Hippocampal formation (tissue), 2 donors: ENCODE measurements around the gene RASA3.

Source experiments
- DNase-seq, 2 donors: peaks; one replicate each; lab custom pipeline; 2025; lab: John Stamatoyannopoulos, UW

Gene RASA3

DNA sequence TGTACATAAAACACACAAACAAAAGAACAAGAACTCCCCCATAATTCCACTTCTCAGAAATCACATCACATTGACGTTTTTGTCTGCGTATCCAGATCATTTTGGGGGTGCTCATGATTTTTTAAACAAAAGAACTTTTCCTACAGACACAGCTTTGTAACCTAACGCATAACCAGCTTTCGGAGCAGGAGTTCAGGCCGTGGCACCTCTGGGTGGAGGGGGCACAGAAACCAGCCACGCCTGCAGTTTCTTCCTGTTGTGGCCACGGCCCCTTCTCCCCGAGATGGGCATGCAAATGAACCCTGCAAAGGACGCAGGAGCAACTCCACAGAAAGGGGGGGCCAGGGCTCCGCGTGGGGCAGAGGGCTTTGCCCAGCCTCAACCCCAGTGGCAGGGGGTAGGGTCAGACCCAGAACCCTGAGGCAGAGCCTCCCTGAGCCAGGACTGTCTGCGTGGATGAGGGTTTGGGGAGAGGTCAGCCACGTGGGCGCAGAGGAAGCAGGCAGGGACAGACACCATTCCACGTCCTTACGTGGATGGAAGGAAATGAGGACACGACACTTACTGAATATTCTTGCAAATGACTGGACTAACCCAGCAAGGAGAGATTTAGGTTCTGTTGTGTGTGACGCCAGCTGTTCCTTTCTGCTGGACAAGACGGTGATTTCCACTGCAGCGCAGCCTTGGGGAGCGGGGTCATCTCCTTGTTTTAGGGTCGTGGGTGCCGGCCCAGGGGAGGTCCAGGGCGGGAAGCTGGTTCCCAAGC lies 64.4 kb downstream of the RASA3 start:
- no peak for DNase-seq

DNA sequence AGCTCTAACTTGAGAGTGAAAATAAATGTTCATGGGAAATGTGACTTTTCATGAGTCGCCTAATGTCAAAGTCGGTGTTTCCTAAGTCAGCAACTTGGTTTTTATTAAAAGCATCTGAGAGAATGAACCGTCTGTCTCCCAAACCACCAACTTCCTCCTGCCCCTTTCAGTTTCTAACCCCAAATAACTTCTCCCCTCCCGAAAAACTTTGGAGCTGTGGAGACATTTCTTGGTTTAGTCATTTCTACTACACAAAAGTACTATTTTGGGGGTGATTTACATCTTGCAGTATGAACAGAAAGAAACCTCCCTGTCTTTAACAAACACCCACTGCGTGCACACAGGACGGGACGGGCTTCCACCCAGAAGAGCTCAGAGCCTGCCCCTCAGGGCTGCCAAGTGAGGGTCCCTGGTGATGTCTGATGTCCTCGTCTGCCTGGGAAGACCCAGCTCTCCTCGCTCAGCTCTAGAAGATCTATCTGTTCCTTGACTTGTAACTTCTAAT lies 65.0 kb downstream of the RASA3 start:
- DNase-seq, result no peak

DNA sequence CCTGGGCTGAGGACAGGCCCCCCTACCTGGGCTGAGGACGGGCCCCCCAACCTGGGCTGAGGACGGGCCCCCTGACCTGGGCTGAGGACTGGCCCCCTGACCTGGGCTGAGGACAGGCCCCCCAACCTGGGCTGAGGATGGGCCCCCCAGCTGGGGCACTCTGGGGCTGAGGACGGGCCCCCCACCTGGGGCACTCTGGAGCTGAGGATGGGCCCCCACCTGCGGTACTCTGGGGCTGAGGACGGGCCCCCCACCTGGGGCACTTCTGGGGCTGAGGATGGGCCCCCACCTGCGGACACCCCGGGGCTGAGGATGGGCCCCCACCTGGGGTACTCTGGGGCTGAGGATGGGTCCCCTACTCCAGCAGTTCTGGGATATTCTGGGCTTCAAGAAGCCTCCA lies 65.5 kb downstream of the RASA3 start:
- no peak for DNase-seq

DNA sequence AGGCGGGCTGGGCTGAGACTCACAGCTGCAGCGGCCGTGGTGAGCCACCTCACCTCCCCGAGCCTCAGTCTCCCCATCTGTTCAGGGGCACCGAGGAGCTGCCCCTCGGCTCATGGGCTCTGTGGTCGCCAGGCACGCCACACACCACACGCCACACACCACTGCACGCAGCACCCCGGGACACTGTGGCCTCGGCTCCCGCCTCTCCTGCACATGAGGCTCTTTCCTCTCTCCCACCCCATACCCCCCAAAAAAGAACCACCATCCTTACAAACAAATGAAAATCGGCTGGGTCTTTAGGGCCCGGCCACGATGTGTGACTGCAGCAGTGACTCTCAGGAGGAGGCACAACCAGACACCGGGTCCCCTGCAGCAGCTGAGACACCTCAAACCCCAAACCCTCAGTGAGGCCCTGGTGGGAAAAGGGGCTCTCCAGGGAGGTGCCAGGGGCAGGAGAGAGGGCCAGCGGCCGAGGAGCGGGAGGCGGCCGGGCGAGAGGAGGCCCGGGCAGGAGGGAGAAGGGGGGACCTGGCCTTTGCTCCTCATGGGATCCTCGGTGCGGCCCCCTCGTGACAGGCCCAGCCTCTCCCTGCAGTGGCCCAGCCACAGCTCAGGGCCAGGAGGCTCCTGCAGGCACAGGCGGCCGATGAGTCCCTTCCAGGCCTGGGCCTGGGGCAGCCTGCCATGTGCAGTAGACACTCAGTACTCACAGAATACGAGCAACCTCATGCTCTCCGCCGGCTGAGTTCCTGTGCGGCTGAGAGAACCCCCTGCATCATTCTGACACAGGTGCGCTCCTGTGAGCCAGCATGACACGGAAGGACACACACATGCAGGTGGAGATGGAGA lies 66.3 kb downstream of the RASA3 start:
- no peak for DNase-seq

DNA sequence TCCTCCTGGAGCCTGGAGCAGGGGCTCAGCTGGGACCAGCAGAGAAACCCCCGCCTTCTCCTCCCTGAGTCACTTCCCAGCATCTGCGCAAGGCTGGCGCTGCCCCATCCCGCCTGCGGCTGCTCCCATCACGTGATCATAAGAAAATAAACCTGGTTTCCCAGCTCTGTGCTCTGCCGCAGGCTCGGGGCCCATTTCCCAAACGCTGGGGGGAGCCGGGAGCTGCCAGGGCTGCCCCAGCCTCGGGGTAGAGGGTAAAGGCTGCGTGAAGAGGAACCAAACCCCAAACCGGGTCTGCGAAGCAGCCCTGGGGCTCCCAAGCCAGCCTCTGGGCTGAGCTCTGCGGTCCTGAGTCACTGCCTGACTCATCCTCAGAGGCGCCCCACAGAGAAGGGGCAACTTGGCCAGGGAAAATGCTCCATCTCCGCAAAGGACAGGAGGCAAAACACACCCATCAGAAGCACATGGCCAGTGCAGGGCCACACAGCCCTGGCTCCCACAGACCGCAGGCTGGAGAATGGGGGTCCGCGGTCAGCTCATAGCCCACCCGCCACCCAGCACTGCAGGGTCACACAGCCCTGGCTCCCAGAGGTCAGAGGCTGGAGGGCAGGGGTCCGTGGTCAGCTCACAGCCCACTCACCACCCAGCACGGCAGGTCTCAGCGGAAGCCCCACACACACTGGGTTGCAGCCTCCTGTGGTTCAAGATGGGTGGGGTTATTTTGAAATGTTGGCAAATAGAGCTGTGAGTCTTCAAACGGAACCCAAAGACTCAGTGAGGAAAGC lies 67.1 kb downstream of the RASA3 start:
- DNase-seq, result peak; percentile 73 to 84

DNA sequence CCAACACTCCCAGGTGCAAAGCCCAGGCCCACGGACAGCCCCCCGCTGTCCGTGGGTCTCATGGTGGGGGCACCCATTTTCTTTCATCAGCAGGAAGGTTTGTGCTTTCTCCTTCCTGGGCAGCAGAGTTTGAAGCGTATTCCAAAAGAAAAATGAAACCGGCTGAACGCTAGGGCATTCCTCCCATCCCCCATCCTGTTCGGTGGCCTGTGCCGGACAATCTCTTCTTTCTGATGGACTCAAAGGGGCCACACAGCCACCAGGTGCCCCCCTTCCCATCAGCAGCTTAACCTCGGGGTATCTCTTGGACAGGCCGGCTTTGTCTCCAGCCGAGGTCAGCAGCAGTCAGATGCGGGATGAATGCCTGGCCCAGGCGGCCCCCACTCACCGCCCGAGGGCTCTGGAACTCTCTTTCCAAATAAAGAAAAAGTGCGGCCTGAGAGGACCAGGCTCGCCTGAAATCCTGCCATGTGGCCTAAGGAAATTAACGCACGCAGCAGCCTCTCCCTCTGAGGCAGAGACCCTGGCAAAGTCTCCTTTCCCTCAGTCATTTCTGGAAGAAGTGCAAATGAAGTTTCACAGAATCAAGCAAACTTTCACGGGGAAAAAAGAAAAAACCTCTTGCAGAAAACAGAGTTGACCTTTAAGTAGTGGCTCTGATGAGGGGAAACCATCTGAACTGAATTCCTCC lies 67.8 kb downstream of the RASA3 start:
- DNase-seq, result peak; percentile 80 to 90

DNA sequence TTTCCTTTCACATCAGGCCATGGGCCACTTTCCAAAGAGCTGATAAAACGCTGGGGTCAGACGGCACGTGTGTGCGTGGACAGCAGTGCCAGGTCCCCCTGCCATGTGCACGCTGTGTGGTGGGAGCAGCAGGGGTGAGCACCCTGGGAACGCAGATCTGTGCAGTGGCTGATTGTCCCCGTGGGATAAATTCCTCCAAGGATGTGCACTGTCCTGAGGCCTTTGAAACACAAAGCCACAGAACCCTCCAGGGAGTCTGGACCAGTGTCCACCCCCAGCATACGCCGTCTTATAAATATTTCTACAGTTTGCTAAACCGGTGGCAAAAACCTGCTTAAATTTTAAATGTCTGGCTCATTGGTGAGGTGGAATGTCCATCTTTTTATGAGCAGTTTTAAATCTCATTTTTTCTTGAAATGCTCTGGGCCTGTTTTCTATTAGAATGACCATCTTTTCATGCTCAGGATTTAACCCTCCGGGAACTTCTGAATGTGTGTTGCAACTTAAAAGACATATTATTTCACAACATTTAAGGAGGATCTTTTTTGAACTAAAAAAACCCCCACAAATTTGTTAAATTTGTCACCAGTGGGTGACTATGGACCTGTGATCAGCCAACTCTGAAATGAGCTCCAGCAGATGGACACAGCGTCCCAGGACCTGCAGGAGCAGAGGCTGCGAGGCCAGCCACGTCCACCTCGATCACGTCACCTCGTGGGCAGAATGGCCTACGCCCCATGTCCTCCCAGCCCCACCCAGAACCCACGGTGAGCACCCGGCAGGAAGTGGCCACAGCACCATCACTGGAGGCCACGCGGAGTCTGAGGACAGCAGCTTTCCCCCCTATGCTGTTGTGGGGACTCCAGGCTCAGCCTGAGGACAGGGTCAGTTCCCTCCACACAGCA lies 68.6 kb downstream of the RASA3 start:
- peak in 1 of 2 donors; percentile 65 for DNase-seq

DNA sequence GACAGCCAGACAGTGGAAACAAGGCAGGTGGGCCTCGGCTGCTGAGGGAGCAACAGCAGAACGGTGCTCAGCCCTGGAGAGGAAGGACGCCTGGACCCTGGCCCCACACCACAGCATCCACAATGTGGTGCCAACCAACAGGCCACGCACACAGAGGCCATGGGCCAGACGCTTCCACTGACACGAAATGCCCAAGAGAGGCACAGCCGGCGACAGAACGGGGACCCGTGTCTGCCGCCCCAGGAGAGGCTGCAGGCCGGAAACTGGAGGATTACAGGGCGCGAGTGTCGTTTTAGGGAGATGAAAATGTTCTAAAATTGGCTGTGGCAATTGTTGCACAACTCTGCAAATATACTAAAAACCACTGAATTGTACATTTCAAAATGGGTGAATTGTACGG lies 69.7 kb downstream of the RASA3 start:
- no peak for DNase-seq

DNA sequence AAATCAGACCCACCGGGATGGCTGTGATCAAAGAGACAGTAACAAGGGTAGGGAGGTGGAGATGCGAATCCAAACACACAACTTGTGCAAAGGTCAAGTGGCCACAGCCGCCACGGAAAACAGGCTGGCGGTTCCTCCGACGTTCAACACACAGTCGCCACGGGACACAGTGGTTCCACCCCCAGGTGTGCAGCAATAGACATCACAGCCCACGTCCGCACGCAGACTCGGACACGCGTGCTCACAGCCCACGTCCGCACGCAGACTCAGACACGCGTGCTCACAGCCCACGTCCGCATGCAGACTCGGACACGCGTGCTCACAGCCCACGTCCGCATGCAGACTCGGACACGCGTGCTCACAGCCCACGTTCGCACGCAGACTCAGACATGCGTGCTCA lies 70.1 kb downstream of the RASA3 start:
- DNase-seq, result no peak

DNA sequence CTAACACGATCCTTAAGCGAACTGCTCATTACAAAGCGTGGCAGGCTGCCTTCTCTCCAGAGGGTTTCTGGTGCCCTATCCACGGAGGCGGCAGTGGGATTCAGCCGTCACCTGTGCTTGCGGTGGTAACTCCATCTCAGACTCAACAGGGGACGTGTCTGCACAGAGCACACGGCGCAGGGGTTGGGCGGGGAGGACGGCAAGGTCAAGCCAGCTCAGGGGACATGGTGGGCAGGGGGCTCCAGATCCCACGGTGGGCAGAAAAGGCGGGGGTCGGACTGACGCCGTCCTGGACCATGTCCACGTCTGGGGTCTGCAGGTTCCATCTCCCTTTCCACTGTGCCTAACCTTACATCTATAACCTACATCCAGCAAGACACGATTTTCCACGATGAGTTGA lies 70.7 kb downstream of the RASA3 start:
- no peak for DNase-seq

DNA sequence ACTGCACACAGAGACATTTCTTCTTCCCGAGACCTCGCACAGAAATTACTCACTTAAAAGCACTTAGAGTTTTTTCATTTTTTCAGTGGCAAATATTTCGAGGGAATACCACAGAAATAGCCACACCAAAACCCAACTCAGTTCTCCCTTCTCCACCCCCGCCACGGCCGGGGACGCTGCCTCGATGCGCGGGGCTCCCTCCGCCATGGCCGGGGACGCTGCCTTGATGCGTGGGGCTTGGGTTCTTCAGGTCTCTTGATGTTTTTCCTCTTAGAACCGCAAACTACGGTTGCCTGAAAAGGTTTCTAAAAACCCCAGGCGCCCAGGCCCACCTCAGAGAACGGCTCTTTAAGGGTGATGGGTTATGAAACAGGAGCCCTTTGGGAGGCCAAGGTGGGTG lies 71.4 kb downstream of the RASA3 start:
- DNase-seq, result no peak

DNA sequence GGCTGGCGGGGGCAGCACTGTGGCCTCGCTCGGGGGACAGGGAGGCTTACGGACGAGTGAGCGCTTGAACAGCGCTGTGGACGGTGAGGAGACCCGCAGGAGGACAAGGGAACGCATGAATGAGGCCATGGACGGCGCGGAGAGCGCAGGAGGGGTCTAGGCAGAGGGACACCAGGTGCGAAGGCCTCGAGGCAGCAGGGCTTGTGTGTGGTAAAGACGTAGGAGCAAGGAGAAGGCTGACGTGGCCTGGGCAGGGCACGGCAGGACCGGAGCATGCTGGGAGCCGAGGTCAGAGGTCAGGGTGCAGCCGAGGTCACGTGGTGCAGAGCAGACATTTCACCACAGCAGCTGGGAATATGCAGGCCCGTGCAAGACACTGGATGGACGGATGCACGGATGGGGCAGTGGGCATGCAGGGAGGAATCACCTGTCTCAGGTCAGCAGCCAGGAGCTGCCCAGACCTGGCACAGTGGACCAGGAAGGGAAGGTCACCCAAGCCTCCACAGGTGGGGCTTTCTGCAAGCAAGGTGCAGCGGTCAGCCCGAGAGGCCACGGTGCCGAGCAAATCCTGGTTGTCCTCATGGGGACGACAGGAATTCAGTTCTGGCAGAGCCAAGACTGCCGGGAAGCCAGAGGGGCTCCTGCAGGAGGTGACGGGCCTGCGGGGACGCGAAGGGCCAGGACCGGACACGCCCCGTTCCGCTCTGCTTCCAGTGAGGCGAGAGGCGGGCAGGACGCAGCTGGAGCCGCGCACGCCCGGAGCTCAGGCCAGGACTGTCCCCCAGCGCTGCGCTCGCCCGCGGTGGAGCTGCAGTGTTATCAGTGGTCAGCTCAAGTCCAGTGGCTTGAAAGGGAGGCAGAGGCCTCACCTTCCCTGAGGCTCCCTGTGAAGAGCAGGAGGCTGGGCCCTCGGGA lies 72.2 kb downstream of the RASA3 start:
- DNase-seq, result no peak

DNA sequence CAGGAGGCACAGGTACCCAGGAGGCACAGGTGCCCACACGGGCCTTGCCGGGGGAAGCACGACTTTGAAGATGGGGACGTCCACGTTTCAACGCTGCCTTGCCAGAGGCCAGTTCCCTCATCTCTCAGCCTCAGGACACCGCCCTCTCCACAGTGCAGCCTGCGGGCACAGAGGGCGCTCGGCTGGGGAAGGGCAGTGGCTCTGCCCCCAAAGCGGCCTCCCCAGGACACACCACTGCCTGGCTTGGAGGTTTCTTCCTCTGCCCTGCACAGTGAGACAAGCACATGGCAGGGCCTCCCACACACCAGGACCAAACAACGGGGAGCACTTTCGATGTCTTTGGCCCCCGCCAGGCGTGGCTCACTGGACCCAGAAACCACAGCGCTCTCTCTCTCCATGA lies 73.0 kb downstream of the RASA3 start:
- no peak for DNase-seq

DNA sequence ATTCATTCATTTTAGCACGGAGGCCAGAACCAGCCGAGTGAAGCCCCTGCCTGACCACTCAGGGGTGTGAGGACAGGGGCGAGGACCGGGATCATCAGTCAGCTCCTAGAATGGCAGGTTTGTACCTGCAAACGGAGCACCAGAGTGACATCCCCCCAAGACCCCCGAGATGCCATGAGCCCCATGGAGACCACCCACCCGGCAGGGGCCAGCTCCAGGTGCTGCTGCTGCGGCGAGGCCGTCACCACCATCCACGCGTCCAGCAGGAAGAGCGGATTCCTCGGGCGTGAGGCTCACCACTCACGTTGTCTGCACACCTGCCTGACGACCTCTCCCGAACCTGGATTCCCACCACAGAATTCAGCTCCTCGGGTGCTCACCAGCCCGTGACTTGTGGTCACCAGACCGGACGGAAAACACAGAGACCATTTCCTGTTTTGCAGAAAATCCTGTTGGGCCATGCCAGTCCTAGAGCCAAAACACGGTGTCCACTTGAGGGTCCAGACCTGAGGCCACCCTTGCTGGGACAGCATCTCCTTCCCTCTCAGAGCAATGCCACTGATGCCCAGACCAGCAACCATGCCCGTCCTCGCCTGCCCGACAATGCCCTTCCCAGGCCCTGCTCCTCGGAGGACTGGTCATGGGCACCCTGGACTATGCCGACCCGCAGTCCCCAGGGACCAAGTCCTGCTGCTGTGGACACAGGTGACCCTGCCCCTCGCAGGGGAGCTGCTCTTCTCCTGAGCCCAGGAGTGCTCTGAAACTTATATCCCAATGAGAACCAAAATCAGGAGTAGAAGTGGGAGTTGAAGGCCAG lies 74.2 kb downstream of the RASA3 start:
- no peak for DNase-seq

DNA sequence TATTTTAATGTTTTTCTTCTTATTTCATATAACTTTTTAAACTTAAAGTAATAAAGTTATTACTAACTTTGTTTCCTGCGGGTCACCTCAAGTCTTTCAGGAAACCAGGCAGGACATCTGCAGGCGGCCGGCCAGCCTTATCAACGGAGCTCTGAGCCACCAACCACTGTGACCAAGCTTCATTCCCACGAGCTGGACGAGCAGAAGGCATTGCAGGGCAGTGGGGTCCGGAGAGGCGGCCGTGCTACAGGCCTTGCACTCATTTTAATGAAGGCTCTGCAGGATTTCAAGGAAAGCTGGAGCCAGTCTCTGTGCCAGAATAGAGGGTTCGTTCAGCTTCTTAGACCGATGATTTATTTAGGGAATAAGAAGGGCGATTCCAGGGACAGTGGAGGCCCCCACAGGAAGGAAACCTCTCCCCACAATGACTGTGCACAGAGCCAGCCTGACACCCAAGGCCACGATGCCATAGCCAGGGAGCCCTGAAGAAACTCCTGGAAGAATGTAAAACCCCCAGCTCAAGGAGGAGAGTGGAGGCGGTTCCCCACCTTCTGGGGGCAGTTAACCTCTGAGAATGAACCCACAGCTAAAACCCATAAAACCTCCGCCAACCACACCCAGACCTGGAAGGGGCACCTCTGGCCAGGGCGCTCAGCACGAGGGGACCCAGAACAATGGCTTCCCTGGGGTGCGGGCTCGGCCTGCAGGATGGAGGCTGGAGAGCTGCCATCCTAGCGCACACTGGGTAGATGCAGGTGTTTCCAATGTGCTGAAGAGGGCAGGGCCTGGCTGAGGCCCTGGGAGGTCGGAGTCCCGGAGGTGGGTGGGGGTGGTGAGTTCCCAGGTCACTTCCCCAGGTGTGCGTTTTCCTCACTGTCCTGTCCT lies 75.0 kb downstream of the RASA3 start:
- DNase-seq, result no peak

DNA sequence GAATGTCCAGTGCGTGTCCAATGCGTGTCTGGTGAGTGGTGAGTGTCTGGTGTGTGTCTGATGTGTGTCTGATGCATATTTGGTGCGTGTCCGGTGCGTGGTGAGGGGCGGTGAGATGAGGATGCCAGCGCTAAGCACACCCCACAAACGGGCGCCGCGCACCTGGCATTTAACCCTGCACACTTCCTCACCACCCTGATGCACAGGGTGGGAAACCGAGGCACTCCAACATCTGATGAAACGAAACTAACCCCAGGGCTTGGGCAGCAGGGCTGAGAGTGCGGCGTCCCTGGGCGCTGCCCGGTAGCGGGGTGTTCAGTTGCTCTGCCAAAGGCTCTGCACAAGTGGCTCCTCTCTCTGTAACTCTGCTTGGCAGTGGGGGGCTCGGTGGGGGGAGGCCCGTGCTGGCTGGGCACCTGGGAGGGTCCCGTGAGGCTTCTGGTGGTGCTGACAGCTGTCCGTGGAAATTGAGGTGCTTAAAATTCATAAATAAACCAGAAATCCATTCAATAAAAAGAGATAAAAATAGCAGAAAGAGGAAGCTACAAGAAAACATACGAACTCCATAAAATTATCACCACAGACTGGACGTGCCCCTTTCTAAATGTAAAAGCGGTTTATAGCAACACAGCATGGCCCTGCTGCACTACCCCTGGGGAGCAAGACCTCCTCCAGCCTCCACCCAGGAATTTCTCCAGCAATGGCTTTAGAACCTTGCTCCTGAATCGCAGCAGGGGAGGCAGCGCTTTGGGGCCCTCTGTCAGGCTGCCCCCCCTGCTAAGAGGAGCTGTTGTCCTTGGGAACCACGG lies 76.0 kb downstream of the RASA3 start:
- DNase-seq, result no peak

DNA sequence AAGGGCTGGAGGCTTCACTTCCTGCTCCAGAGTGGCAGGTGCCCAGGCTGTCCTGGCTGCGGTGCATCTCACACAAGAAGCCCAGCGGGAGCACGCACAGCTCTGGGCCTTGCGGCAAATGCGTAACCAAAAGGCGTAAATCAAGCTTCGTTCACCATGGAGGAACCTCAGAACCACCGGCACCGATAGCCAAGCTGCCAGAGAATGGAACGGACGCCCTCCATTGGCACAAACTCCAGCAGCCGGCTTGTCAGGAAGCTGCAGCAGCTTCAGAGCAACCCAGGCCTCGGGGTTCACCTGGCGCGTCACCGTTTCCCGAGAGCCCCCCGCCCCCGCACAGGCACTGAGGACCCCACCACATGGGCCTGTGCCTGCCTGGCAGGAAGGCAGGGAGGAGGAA lies 76.7 kb downstream of the RASA3 start:
- DNase-seq, result peak in 1 of 2 donors; percentile 30
